HUES64 (cell line): ENCODE data around the gene CDCA3.
A peak's percentile ranks its signal among the peaks of the same experiment; 100 is the strongest.
"Not testable (repeated sequence)": the region's sequence is repeated elsewhere in the genome, so short reads cannot be mapped to it uniquely, and the experiment has no call there.

ENCODE experiments used
- H3K27ac ChIP-seq: 2 replicates; pipeline ENCODE4 v1.7.0; 2013; ENCODE audit warnings: low read depth, low read length, inconsistent platforms
- H3K27me3 ChIP-seq: 2 replicates; pipeline ENCODE4 v1.6.1; 2013; ENCODE audit warnings: mild to moderate bottlenecking, low read length; ENCODE audit not compliant: insufficient read depth
- H3K36me3 ChIP-seq: 2 replicates; pipeline ENCODE4 v1.6.1; 2013; ENCODE audit warnings: mild to moderate bottlenecking, low read length; ENCODE audit not compliant: insufficient read depth
- H3K4me1 ChIP-seq: 2 replicates; pipeline ENCODE4 v1.6.1; 2013; ENCODE audit warnings: mild to moderate bottlenecking, low read length, moderate library complexity; ENCODE audit not compliant: insufficient read depth
- H3K4me3 ChIP-seq: 2 replicates; pipeline ENCODE4 v1.5.1; 2013; ENCODE audit warnings: mild to moderate bottlenecking, low read length, moderate library complexity
- H3K9ac ChIP-seq: 2 replicates; pipeline ENCODE4 v1.6.1; 2013; ENCODE audit warnings: mild to moderate bottlenecking, low read depth, low read length
- H3K9me3 ChIP-seq: 2 replicates; pipeline ENCODE4 v1.6.1; 2013; ENCODE audit warnings: low read depth, low read length; ENCODE audit not compliant: insufficient read depth
- WGBS: fragments of 150-250, 120-280 bp; methylation state at CpG from one replicate; pipeline ENCODE4 v1.1.7; 2013; ENCODE audit warnings: missing lambda C conversion rate; 5-methylcytosine and 5-hydroxymethylcytosine counted together

CDCA3 gene

DNA sequence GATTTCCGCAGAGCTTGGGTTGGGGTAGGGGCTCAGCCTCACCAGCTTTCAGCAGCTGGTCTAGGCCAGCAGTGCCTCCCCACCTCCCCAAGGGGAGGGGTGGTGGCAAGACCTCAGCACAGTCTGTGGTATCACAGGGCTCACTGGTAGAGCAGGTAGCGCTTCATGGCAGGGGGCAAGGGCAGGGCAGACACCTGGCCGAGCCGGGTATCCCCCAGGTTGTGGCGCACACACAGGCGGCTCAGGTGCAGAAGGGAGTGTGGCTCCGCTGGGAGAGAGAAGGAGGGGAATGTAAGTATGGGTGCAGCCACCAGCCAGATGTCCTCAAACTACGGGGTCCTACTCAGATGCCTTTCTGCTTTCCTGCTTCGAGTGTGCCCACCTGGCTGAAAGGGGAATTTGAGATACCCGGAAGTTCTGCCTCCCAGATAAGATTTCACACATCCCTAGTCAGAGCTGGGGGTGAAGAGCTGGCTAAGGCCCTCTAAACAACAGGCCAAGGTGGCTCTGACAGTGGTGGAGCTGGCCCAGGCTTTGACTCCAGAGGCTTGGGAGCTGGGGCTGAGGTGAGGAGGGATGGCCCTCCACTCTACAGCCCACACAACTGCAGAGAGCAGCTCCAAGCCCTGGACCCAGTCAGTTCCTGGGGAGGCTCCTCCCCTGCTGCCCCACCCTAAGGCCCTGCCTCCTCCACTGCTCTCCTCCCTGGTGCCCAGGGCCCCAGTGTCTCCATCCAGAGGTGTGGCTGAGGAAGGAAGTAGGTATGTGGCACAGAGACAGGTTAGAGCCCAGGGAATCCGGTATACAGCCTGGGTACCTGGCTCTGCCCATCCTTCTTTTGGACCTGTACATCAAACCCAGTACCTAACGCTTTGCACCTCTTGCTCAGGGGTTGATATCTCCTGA lies 20.2 kb upstream of the CDCA3 start:
- Histone ChIP-seq H3K27me3 (no peaks in the 10 kb centered on the region), H3K9me3 (no peaks in the 10 kb centered on the region), H3K27ac (peak overlapping the region; percentile 87; the same call in 1 of the 2 replicates), H3K4me1 (peaks cover 22% of the 10 kb centered on the region; the same call in 1 of the 2 replicates), H3K4me3 (peak overlapping the region; percentile 96), H3K9ac (peak overlapping the region; percentile 35; the same call in 1 of the 2 replicates), H3K36me3 (peaks cover 34% of the 10 kb centered on the region)
- 86% methylated on average over 12 of the region's 12 CpGs for WGBS

DNA sequence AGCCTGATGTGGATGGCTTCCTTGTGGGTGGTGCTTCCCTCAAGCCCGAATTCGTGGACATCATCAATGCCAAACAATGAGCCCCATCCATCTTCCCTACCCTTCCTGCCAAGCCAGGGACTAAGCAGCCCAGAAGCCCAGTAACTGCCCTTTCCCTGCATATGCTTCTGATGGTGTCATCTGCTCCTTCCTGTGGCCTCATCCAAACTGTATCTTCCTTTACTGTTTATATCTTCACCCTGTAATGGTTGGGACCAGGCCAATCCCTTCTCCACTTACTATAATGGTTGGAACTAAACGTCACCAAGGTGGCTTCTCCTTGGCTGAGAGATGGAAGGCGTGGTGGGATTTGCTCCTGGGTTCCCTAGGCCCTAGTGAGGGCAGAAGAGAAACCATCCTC lies 19.2 kb upstream of the CDCA3 start:
- Histone ChIP-seq H3K4me1 (peaks cover 28% of the 10 kb centered on the region; the same call in 1 of the 2 replicates), H3K36me3 (peaks cover 37% of the 10 kb centered on the region)
- not testable (repeated sequence) for H3K27ac ChIP-seq, H3K9me3 ChIP-seq, H3K27me3 ChIP-seq, H3K9ac ChIP-seq, H3K4me3 ChIP-seq
- WGBS = 100% methylated on average over 2 of the region's 4 CpGs

DNA sequence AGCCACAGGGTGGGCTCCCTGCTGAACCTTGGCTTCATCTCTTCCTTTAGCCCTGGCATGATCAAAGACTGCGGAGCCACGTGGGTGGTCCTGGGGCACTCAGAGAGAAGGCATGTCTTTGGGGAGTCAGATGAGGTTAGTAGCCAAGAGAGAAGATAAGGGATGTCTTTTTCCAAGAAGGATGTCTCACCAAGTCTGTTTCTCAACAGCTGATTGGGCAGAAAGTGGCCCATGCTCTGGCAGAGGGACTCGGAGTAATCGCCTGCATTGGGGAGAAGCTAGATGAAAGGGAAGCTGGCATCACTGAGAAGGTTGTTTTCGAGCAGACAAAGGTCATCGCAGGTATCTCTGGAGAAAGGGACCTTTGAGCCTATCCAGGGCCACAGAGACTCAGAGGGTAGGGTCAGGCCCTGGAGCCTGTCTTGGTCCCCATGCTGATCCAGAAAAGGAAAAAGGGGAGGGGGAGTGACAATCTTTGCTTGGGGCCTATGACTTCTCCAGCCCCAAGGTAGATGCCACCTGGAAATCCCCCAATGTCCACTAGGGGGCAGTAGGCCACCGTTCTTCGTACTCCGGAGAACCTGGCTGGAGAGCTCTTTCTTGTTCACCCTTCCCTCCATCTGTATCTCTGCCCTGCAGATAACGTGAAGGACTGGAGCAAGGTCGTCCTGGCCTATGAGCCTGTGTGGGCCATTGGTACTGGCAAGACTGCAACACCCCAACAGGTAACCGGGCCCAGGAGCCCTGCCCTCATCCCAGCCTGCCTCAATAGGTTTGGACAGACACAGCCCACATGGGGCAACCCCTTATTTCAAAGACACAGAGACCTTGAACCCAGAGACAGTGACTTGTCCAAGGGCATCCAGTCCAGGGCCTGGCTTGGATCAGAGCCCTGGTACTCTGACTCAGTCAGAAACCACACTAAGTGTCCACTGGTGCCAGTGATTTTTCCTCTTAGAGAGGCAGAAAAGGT lies 18.2 kb upstream of the CDCA3 start:
- no peaks in the 10 kb centered on the region for H3K9me3 ChIP-seq
- 42% methylated on average over 12 of the region's 12 CpGs for WGBS
- peak overlapping the region; percentile 98; the same call in 1 of the 2 replicates for H3K9ac ChIP-seq
- peaks cover 28% of the 10 kb centered on the region; the same call in 1 of the 2 replicates for H3K4me1 ChIP-seq
- H3K36me3 ChIP-seq = peaks cover 44% of the 10 kb centered on the region
- H3K27ac ChIP-seq = peak overlapping the region; percentile 56; the same call in 1 of the 2 replicates
- no peaks in the 10 kb centered on the region for H3K27me3 ChIP-seq
- peak overlapping the region; percentile 96 for H3K4me3 ChIP-seq

DNA sequence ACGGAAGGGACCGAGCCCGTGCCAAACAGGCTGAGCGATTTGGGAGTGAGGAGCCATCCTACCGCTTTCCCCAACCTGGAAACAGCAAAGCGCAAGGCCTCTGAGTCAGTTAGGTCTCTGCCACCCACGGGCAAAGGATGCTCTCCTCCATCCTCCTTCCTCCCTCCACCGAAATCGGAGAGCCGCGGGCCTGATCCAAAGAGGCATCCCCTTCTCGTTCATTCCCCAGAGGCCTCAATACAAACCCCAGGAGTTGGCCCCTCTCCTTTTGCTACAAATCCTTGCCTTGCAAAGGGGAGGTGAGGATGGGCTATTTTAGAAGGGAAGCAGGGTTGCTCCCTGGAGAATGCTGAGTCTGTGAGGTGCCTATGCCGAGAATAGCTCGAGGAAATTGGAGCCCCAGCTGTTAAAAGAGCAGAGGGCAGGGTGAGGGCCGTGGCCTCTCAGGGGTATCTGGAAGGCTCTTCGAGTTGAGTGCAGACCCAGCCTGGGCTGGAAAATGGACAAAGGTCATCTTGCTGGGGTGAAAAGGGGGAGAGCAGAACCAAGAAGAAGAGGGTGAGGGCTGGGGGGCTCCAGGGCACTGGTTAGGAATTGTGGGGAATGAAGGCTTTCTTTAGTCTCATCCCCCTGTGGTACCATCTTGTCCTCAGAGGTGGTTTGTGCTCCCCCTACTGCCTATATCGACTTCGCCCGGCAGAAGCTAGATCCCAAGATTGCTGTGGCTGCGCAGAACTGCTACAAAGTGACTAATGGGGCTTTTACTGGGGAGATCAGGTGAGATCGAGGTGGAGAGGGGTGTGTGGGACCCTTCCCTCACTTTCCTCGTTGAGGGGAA lies 17.3 kb upstream of the CDCA3 start:
- H3K4me3 ChIP-seq = peak overlapping the region; percentile 96
- WGBS = 6% methylated on average over 22 of the region's 22 CpGs
- H3K4me1 ChIP-seq = peaks cover 28% of the 10 kb centered on the region; the same call in 1 of the 2 replicates
- H3K9ac ChIP-seq = peak overlapping the region; percentile 98
- H3K9me3 ChIP-seq = no peaks in the 10 kb centered on the region
- no peaks in the 10 kb centered on the region for H3K27me3 ChIP-seq
- H3K27ac ChIP-seq = peak overlapping the region; percentile 93; the same call in 1 of the 2 replicates
- peaks cover 53% of the 10 kb centered on the region for H3K36me3 ChIP-seq

DNA sequence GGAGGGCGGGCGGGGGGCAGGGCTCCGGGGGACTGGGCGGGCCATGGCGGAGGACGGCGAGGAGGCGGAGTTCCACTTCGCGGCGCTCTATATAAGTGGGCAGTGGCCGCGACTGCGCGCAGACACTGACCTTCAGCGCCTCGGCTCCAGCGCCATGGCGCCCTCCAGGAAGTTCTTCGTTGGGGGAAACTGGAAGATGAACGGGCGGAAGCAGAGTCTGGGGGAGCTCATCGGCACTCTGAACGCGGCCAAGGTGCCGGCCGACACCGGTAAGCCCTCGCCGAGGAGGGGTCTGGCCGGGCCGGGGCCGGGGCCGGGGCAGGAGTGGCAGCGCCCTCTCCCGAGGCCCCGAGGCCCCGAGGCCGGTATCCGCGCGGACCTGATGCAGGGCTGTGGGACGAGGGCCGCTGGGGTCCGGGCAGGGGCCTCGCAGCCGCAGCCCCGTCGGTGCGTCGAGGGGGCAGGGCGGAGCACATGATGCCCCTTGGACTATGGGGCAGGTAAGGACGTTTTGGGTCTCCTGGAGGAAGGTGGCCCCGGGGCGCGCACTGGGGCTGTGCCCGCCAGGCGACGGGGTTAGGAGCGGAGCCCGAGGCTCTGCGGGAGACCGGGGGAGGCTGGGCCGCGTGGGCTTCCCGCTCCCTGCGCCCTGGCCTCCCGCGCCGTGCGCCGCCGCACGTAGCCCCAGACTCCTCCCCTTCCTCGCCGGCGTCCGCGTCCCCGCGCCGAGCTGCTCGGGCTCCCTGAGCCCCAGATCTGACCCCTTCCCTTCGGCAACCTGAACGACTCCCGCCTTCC lies 16.5 kb upstream of the CDCA3 start, which contains the start of gene TPI1:
TSS of gene TPI1 (plus strand) at position 119 of the 798 bp plus-strand sequence. CDS start at position 155, 36 bp downstream.
- Histone ChIP-seq H3K9me3 (no peaks in the 10 kb centered on the region), H3K4me1 (peaks cover 28% of the 10 kb centered on the region; the same call in 1 of the 2 replicates), H3K27ac (peak within 1 kb of the TSS; percentile 93), H3K27me3 (no peaks in the 10 kb centered on the region), H3K4me3 (peak within 1 kb of the TSS; percentile 96), H3K9ac (peak within 1 kb of the TSS; percentile 98), H3K36me3 (peaks cover 61% of the 10 kb centered on the region)
- WGBS = under 1% methylated on average over 86 of the region's 86 CpGs

DNA sequence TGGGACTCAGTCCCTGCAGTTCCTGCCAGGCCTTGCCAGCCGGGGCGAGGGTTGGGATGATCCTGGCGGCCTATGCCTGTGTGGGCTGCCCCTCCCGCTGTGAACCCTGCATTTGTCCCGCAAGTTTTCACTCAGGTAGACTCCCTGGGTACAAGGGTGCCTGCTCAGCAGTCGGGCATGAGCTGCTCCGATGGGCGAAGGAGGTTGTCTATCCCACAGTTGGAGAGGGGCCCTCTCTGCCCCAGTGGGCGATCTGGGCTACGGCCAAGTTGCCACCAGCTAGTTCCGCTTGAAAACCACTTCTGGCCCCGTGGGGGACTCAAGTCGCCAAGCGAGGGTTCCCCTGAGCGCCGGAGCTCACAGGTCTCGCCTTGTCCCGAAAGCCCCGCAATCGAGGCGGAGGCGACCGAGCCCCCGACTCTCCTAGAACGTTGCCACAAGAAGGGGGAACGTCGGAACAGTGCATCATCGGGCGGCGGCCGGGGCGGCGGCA lies 15.9 kb upstream of the CDCA3 start:
- H3K27ac ChIP-seq = peak overlapping the region; percentile 66; the same call in 1 of the 2 replicates
- H3K36me3 ChIP-seq = peaks cover 68% of the 10 kb centered on the region
- peaks cover 28% of the 10 kb centered on the region; the same call in 1 of the 2 replicates for H3K4me1 ChIP-seq
- peak overlapping the region; percentile 60 for H3K9ac ChIP-seq
- H3K27me3 ChIP-seq = no peaks in the 10 kb centered on the region
- H3K9me3 ChIP-seq = no peaks in the 10 kb centered on the region
- H3K4me3 ChIP-seq = peak overlapping the region; percentile 96
- 5% methylated on average over 33 of the region's 33 CpGs for WGBS

DNA sequence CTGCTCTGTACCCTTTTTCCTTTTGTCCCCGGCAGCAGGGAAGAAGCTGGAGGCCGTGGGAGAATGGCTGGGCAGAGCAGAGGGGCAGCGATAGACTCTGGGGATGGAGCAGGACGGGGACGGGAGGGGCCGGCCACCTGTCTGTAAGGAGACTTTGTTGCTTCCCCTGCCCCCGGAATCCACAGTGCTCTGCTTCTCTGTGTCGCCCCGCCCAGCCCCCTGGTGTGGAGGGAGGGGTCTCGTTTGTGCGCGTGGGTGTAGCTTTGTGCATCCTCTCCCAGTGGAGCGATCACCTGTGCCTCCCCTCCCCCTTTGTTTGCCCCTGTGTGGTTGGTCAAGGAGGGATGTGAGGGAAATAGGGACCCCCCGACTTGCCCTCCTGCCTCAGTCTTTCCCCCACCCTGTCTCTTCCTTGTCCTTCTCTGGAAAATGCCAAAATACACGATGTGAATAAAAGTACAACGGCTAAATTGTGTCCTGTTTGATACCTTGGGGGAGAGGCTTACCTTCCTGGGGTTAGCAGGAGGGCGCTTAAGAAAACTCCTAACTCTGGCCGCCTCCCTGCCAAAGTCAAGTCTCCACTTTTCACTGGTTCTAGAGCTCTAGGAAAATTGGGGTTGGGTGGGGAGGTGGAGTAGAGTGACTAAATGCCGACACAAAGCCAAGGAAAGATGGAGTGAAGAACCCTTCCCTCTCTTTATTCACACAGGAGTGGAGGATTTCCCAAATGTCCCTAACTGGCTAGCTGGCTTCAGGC lies 15.3 kb upstream of the CDCA3 start:
- no peaks in the 10 kb centered on the region for H3K27me3 ChIP-seq
- H3K9ac ChIP-seq = peak overlapping the region; percentile 60; the same call in 1 of the 2 replicates
- WGBS = 51% methylated on average over 17 of the region's 19 CpGs
- H3K36me3 ChIP-seq = peaks cover 72% of the 10 kb centered on the region
- no peaks in the 10 kb centered on the region for H3K9me3 ChIP-seq
- peak overlapping the region; percentile 96 for H3K4me3 ChIP-seq
- H3K4me1 ChIP-seq = peaks cover 23% of the 10 kb centered on the region; the same call in 1 of the 2 replicates
- peak overlapping the region; percentile 66; the same call in 1 of the 2 replicates for H3K27ac ChIP-seq

DNA sequence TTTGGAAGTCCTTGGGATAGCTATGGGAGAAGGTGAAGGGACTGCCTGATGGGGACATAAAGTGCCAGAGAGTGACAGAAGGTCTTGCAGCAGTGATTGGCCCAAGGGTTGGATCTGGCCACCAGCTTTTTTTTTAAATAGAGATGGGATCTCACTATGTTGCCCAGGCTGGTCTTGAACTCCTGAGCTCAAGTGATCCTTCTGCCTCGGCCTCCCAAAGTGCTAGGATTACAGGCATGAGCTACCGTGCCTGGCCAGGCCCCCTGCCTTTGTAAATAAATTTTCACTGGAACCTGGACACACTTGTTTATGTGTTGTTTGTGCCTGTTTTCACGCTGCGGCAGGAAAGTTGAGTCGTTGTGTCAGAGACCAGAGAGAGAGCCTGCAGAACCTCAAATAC lies 14.2 kb upstream of the CDCA3 start:
- H3K27ac ChIP-seq, H3K9me3 ChIP-seq, H3K4me3 ChIP-seq, H3K9ac ChIP-seq, H3K27me3 ChIP-seq: not testable (repeated sequence)
- Histone ChIP-seq H3K36me3 (peaks cover 72% of the 10 kb centered on the region), H3K4me1 (peaks cover 21% of the 10 kb centered on the region; the same call in 1 of the 2 replicates)
- WGBS = 97% methylated on average over 5 of the region's 5 CpGs
